Limb (tissue), 2 donors: Measurements from ENCODE around the gene ALCAM.

Source experiments
- DNase-seq, 2 donors: peaks; one replicate each; pipeline ENCODE4 v3.0.0-alpha.2; 2016; ENCODE audit errors: extremely low spot score in 2 of 2

The ALCAM gene

GRCh38 chr3:105356396-105356795 lies 10.3 kb upstream of the ALCAM start:
- DNase-seq = no peak

- no peak for DNase-seq
Observed at GRCh38 chr3:105356988-105357387, 9.7 kb upstream of the ALCAM start.

GRCh38 chr3:105359098-105359762 lies 7.5 kb upstream of the ALCAM start:
- no peak for DNase-seq

GRCh38 chr3:105360003-105360402 lies 6.7 kb upstream of the ALCAM start:
- no peak for DNase-seq

GRCh38 chr3:105362021-105362665 lies 4.6 kb upstream of the ALCAM start:
- DNase-seq = no peak

GRCh38 chr3:105364128-105364527 lies 2.6 kb upstream of the ALCAM start:
- no peak for DNase-seq

- DNase-seq = no peak
Observed at GRCh38 chr3:105365081-105365390, 1.7 kb upstream of the ALCAM start.

GRCh38 chr3:105365391-105366325 lies 1.1 kb upstream of the ALCAM start:
- peak in 1 of 2 donors; percentile 45 for DNase-seq

GRCh38 chr3:105367063-105367405 lies 325 bp downstream of the ALCAM start:
- no peak for DNase-seq

GRCh38 chr3:105367406-105368213 lies 901 bp downstream of the ALCAM start:
- peak in 1 of 2 donors; percentile 63 for DNase-seq

- DNase-seq = peak in 1 of 2 donors; percentile 67
Observed at GRCh38 chr3:105368566-105369499, 2.1 kb downstream of the ALCAM start.

- peak in 1 of 2 donors; percentile 79 for DNase-seq
Observed at GRCh38 chr3:105369500-105370371, 3.0 kb downstream of the ALCAM start.

GRCh38 chr3:105373383-105373782 lies 6.7 kb downstream of the ALCAM start:
- DNase-seq = no peak

GRCh38 chr3:105375750-105376511 lies 9.2 kb downstream of the ALCAM start:
- no peak for DNase-seq

GRCh38 chr3:105377716-105378115 lies 11.0 kb downstream of the ALCAM start:
- no peak for DNase-seq

GRCh38 chr3:105385179-105385578 lies 18.5 kb downstream of the ALCAM start:
- DNase-seq = no peak

- no peak for DNase-seq
Observed at GRCh38 chr3:105385819-105386508, 19.3 kb downstream of the ALCAM start.

- no peak for DNase-seq
Observed at GRCh38 chr3:105387122-105387751, 20.5 kb downstream of the ALCAM start.
